PC-3 (cell line): ENCODE results near the gene BCL11B.

Source experiments
- CTCF ChIP-seq: fragments of 300-600 bp; sonication (generic); conservative IDR thresholded peaks from 2 replicates; pipeline ENCODE4 v1.5.1; 2017; ENCODE audit warnings: antibody characterized with exemption, low read depth, mild to moderate bottlenecking, low read length
- EZH2 ChIP-seq: fragments of 300-600 bp; sonication (generic); IDR thresholded peaks from one replicate; pipeline ENCODE4 v1.6.1; 2017; ENCODE audit warnings: antibody characterized with exemption, mild to moderate bottlenecking, low read length; ENCODE audit not compliant: unreplicated experiment
- EZH2phosphoT487 ChIP-seq: fragments of 300-600 bp; sonication (generic); IDR thresholded peaks from 2 replicates; pipeline ENCODE4 v1.6.1; 2018; ENCODE audit warnings: mild to moderate bottlenecking, antibody characterized with exemption, low read length, borderline replicate concordance

GRCh38 chr14:99191395-99192027, 80.5 kb downstream of the BCL11B start:
- TF ChIP-seq CTCF (no peak), EZH2 (no peak), EZH2phosphoT487 (no peak)
